ENCODE results near the gene CT45A6. TPM values are rescaled to one million over a fixed set of nuclear protein-coding genes. Genes with fewer than 3 reads are reported as not detected.
"Not testable (repeated sequence)": the region's sequence is repeated elsewhere in the genome, so short reads cannot be mapped to it uniquely, and the experiment has no call there.

Gene CT45A6
- not detected in 2 replicates for polyA plus RNA-seq (2013)

GRCh38 chrX:135802687-135803086, at the start of gene CT45A6:
TSS of gene CT45A6 (minus strand) at chrX:135802787. CDS start at chrX:135798993, 3,794 bp downstream.
- H4K91ac ChIP-seq (ENCODE audit: low read depth, low read length); H3K27ac ChIP-seq (ENCODE audit: low read depth, low read length); H3K9ac ChIP-seq (ENCODE audit: low read length); DNase-seq; H2BK5ac ChIP-seq (ENCODE audit: low read depth, low read length, poor library complexity); H2BK12ac ChIP-seq (ENCODE audit: low read length); H4K8ac ChIP-seq (ENCODE audit: low read depth, low read length); H3K79me2 ChIP-seq (ENCODE audit: control insufficient read depth, insufficient read depth, low read length, poor library complexity); H2BK120ac ChIP-seq (ENCODE audit: insufficient read depth, low read length, poor library complexity); H4K12ac ChIP-seq (ENCODE audit: low read depth, low read length); H3K27me3 ChIP-seq (ENCODE audit: insufficient read depth, low read length); H3K18ac ChIP-seq (ENCODE audit: low read length); H3K36me3 ChIP-seq (ENCODE audit: control insufficient read depth in 1 of 2, insufficient read depth in 2 of 2, low read length in 2 of 2); H3K4me3 ChIP-seq (ENCODE audit: low read depth, low read length); H3K23ac ChIP-seq (ENCODE audit: low read length); H3K4ac ChIP-seq (ENCODE audit: low read depth, low read length); H2AFZ ChIP-seq (ENCODE audit: insufficient read depth, low read length, poor library complexity); H3K4me2 ChIP-seq (ENCODE audit: low read length); H3K79me1 ChIP-seq (ENCODE audit: low read length); H3K9me3 ChIP-seq (ENCODE audit: insufficient read depth, low read depth, low read length); H2AK5ac ChIP-seq (ENCODE audit: low read length); H3K14ac ChIP-seq (ENCODE audit: low read length); H3K4me1 ChIP-seq (ENCODE audit: control insufficient read depth in 1 of 2, insufficient read depth in 2 of 2, low read length in 2 of 2): not testable (repeated sequence)
- WGBS (ENCODE audit: extremely low coverage, insufficient coverage, insufficient read length), result no CpG with 5 or more reads among the region's 16 CpGs

- not testable (repeated sequence) for H3K27me3 ChIP-seq (ENCODE audit: insufficient read depth, low read length); H3K36me3 ChIP-seq (ENCODE audit: control insufficient read depth in 1 of 2, insufficient read depth in 2 of 2, low read length in 2 of 2); H3K9ac ChIP-seq (ENCODE audit: low read length); H3K79me2 ChIP-seq (ENCODE audit: control insufficient read depth, insufficient read depth, low read length, poor library complexity); DNase-seq; H3K9me3 ChIP-seq (ENCODE audit: insufficient read depth, low read depth, low read length); H2BK120ac ChIP-seq (ENCODE audit: insufficient read depth, low read length, poor library complexity); H2BK5ac ChIP-seq (ENCODE audit: low read depth, low read length, poor library complexity); H3K14ac ChIP-seq (ENCODE audit: low read length); H4K12ac ChIP-seq (ENCODE audit: low read depth, low read length); H3K27ac ChIP-seq (ENCODE audit: low read depth, low read length); H4K8ac ChIP-seq (ENCODE audit: low read depth, low read length); H3K4me1 ChIP-seq (ENCODE audit: control insufficient read depth in 1 of 2, insufficient read depth in 2 of 2, low read length in 2 of 2); H3K4ac ChIP-seq (ENCODE audit: low read depth, low read length); H3K4me2 ChIP-seq (ENCODE audit: low read length); H3K4me3 ChIP-seq (ENCODE audit: low read depth, low read length); H3K79me1 ChIP-seq (ENCODE audit: low read length); H3K18ac ChIP-seq (ENCODE audit: low read length); H3K23ac ChIP-seq (ENCODE audit: low read length); H2BK12ac ChIP-seq (ENCODE audit: low read length); H4K91ac ChIP-seq (ENCODE audit: low read depth, low read length); H2AK5ac ChIP-seq (ENCODE audit: low read length); H2AFZ ChIP-seq (ENCODE audit: insufficient read depth, low read length, poor library complexity)
- no CpG with 5 or more reads among the region's 17 CpGs for WGBS (ENCODE audit: extremely low coverage, insufficient coverage, insufficient read length)
Observed at GRCh38 chrX:135837180-135837579, 34.6 kb upstream of the CT45A6 start, which contains the start of gene CT45A7. TSS of gene CT45A7 (minus strand) at chrX:135837280. CDS start at chrX:135833533, 3,747 bp downstream.

GRCh38 chrX:135819912-135820311, 17.3 kb upstream of the CT45A6 start, which contains the start of gene CT45A2:
TSS of gene CT45A2 (minus strand) at chrX:135820012. CDS start at chrX:135816265, 3,747 bp downstream.
- not testable (repeated sequence) for H3K4me2 ChIP-seq (ENCODE audit: low read length); H4K12ac ChIP-seq (ENCODE audit: low read depth, low read length); H4K91ac ChIP-seq (ENCODE audit: low read depth, low read length); H2BK12ac ChIP-seq (ENCODE audit: low read length); H3K36me3 ChIP-seq (ENCODE audit: control insufficient read depth in 1 of 2, insufficient read depth in 2 of 2, low read length in 2 of 2); H4K8ac ChIP-seq (ENCODE audit: low read depth, low read length); H2BK5ac ChIP-seq (ENCODE audit: low read depth, low read length, poor library complexity); H3K14ac ChIP-seq (ENCODE audit: low read length); H3K9ac ChIP-seq (ENCODE audit: low read length); H3K9me3 ChIP-seq (ENCODE audit: insufficient read depth, low read depth, low read length); H2BK120ac ChIP-seq (ENCODE audit: insufficient read depth, low read length, poor library complexity); H3K79me1 ChIP-seq (ENCODE audit: low read length); H3K18ac ChIP-seq (ENCODE audit: low read length); H3K27ac ChIP-seq (ENCODE audit: low read depth, low read length); H2AFZ ChIP-seq (ENCODE audit: insufficient read depth, low read length, poor library complexity); H3K79me2 ChIP-seq (ENCODE audit: control insufficient read depth, insufficient read depth, low read length, poor library complexity); DNase-seq; H3K4ac ChIP-seq (ENCODE audit: low read depth, low read length); H2AK5ac ChIP-seq (ENCODE audit: low read length); H3K4me3 ChIP-seq (ENCODE audit: low read depth, low read length); H3K27me3 ChIP-seq (ENCODE audit: insufficient read depth, low read length); H3K23ac ChIP-seq (ENCODE audit: low read length); H3K4me1 ChIP-seq (ENCODE audit: control insufficient read depth in 1 of 2, insufficient read depth in 2 of 2, low read length in 2 of 2)
- no CpG with 5 or more reads among the region's 17 CpGs for WGBS (ENCODE audit: extremely low coverage, insufficient coverage, insufficient read length)

- H3K14ac ChIP-seq (ENCODE audit: low read length); DNase-seq; H4K12ac ChIP-seq (ENCODE audit: low read depth, low read length); H3K4me1 ChIP-seq (ENCODE audit: control insufficient read depth in 1 of 2, insufficient read depth in 2 of 2, low read length in 2 of 2); H2BK5ac ChIP-seq (ENCODE audit: low read depth, low read length, poor library complexity); H3K9ac ChIP-seq (ENCODE audit: low read length); H3K18ac ChIP-seq (ENCODE audit: low read length); H4K8ac ChIP-seq (ENCODE audit: low read depth, low read length); H3K9me3 ChIP-seq (ENCODE audit: insufficient read depth, low read depth, low read length); H4K91ac ChIP-seq (ENCODE audit: low read depth, low read length); H3K27me3 ChIP-seq (ENCODE audit: insufficient read depth, low read length); H3K79me2 ChIP-seq (ENCODE audit: control insufficient read depth, insufficient read depth, low read length, poor library complexity); H3K4me2 ChIP-seq (ENCODE audit: low read length); H3K79me1 ChIP-seq (ENCODE audit: low read length); H3K36me3 ChIP-seq (ENCODE audit: control insufficient read depth in 1 of 2, insufficient read depth in 2 of 2, low read length in 2 of 2); H3K27ac ChIP-seq (ENCODE audit: low read depth, low read length); H3K4ac ChIP-seq (ENCODE audit: low read depth, low read length); H3K23ac ChIP-seq (ENCODE audit: low read length); H2AK5ac ChIP-seq (ENCODE audit: low read length); H3K4me3 ChIP-seq (ENCODE audit: low read depth, low read length); H2BK12ac ChIP-seq (ENCODE audit: low read length); H2BK120ac ChIP-seq (ENCODE audit: insufficient read depth, low read length, poor library complexity); H2AFZ ChIP-seq (ENCODE audit: insufficient read depth, low read length, poor library complexity): not testable (repeated sequence)
- no CpG with 5 or more reads among the region's 16 CpGs for WGBS (ENCODE audit: extremely low coverage, insufficient coverage, insufficient read length)
Observed at GRCh38 chrX:135785403-135785802, 17.2 kb downstream of the CT45A6 start, which contains the start of gene CT45A5. TSS of gene CT45A5 (minus strand) at chrX:135785503. CDS start at chrX:135781729, 3,774 bp downstream.
